Neuronal stem cell (in vitro differentiated cells): ENCODE data around the gene DCST1.

Experiments
- DNase-seq: peaks from one replicate; pipeline ENCODE4 v3.0.0-alpha.2; 2013; ENCODE audit warnings: low spot score
- H2AFZ ChIP-seq: one replicate; pipeline ENCODE4 v1.6.1; 2013; ENCODE audit warnings: mild to moderate bottlenecking, low read length, inconsistent platforms
- H2AK5ac ChIP-seq: 2 replicates; pipeline ENCODE4 v1.6.1; 2013; ENCODE audit warnings: low read depth, mild to moderate bottlenecking, inconsistent platforms, low read length, moderate library complexity, mixed read lengths
- H2BK120ac ChIP-seq: 2 replicates; pipeline ENCODE4 v1.6.1; 2013; ENCODE audit warnings: low read depth, mild to moderate bottlenecking, inconsistent platforms, low read length, moderate library complexity, mixed read lengths
- H2BK12ac ChIP-seq: one replicate; pipeline ENCODE4 v1.6.1; 2013; ENCODE audit warnings: low read length, inconsistent platforms
- H2BK15ac ChIP-seq: 2 replicates; pipeline ENCODE4 v1.6.1; 2013; ENCODE audit warnings: mild to moderate bottlenecking, low read length, inconsistent platforms, mixed read lengths
- H2BK5ac ChIP-seq: one replicate; pipeline ENCODE4 v1.6.1; 2013; ENCODE audit warnings: inconsistent platforms, mild to moderate bottlenecking, low read length, moderate library complexity
- H3K14ac ChIP-seq: one replicate; pipeline ENCODE4 v1.6.1; 2013; ENCODE audit warnings: low read length, inconsistent platforms
- H3K18ac ChIP-seq: 2 replicates; pipeline ENCODE4 v1.6.1; 2013; ENCODE audit warnings: low read length, inconsistent platforms
- H3K23ac ChIP-seq: 2 replicates; pipeline ENCODE4 v1.6.1; 2013; ENCODE audit warnings: low read depth, mild to moderate bottlenecking, mixed read lengths, low read length, inconsistent platforms; ENCODE audit not compliant: poor library complexity
- H3K27ac ChIP-seq: replicated peaks from 3 replicates; pipeline ENCODE4 v1.5.1; 2013; ENCODE audit warnings: low read length, inconsistent platforms
- H3K27me3 ChIP-seq, 3 experiments: 2 replicates each; pipeline ENCODE4 v1.6.1; 2013; ENCODE audit warnings: low read length in 3 of 3, mild to moderate bottlenecking in 2 of 3, inconsistent platforms in 1 of 3, low read depth in 1 of 3, mixed read lengths in 1 of 3, moderate library complexity in 1 of 3; ENCODE audit not compliant: control insufficient read depth in 3 of 3, insufficient read depth in 3 of 3
- H3K36me3 ChIP-seq, 2 donors: replicated peaks in 1 of 2; 2 replicates each; pipeline ENCODE4 v1.6.1; 2013; ENCODE audit warnings: low read length in 2 of 2; ENCODE audit not compliant: control insufficient read depth in 2 of 2, insufficient read depth in 2 of 2
- H3K4ac ChIP-seq: 2 replicates; pipeline ENCODE4 v1.6.1; 2013; ENCODE audit warnings: inconsistent platforms, mild to moderate bottlenecking, low read length, moderate library complexity
- H3K4me1 ChIP-seq, 2 donors: 1 replicate in 1 of 2; 2 replicates in 1 of 2; pipeline ENCODE4 v1.6.1; 2013; ENCODE audit warnings: low read length in 2 of 2, low read depth in 1 of 2; ENCODE audit not compliant: control insufficient read depth in 2 of 2, insufficient read depth in 1 of 2
- H3K4me2 ChIP-seq: one replicate; pipeline ENCODE4 v1.6.1; 2013; ENCODE audit warnings: mild to moderate bottlenecking, low read length, inconsistent platforms; ENCODE audit not compliant: insufficient read depth, poor library complexity, severe bottlenecking
- H3K4me3 ChIP-seq, 2 donors: 2 replicates each; pipeline ENCODE4 v1.5.1; 2013; ENCODE audit warnings: low read length in 2 of 2, mild to moderate bottlenecking in 2 of 2, inconsistent platforms in 1 of 2, moderate library complexity in 1 of 2
- H3K79me1 ChIP-seq: one replicate; pipeline ENCODE4 v1.6.1; 2013; ENCODE audit warnings: low read depth, mild to moderate bottlenecking, inconsistent platforms, low read length, moderate library complexity
- H3K9ac ChIP-seq: one replicate; pipeline ENCODE4 v1.6.1; 2013; ENCODE audit warnings: mild to moderate bottlenecking, low read depth, low read length, inconsistent platforms; ENCODE audit not compliant: poor library complexity
- H3K9me3 ChIP-seq, 2 donors: replicated peaks in 1 of 2; 2 replicates each; pipeline versions ENCODE3 to v1.6.1; 2013; ENCODE audit warnings: low read length in 2 of 2, mild to moderate bottlenecking in 2 of 2, inconsistent platforms in 1 of 2, low read depth in 1 of 2, mixed read lengths in 1 of 2, moderate library complexity in 1 of 2; ENCODE audit not compliant: control insufficient read depth in 2 of 2, insufficient read depth in 1 of 2
- H4K8ac ChIP-seq: one replicate; pipeline ENCODE4 v1.6.1; 2013; ENCODE audit warnings: low read depth, mild to moderate bottlenecking, inconsistent platforms, low read length, moderate library complexity
- H4K91ac ChIP-seq: one replicate; pipeline ENCODE4 v1.6.1; 2013; ENCODE audit warnings: low read length, low read depth, mild to moderate bottlenecking, inconsistent platforms; ENCODE audit not compliant: poor library complexity
- WGBS, 2 donors: extraction: QIAGEN DNeasy Blood & Tissue Kit; methylation state at CpG; one replicate each; pipeline ENCODE4 v1.1.7; 2013; ENCODE audit warnings: missing lambda C conversion rate in 2 of 2, mixed read lengths in 1 of 2; ENCODE audit not compliant: insufficient read length in 2 of 2, insufficient replicate concordance in 1 of 2; ENCODE audit errors: extremely low coverage in 2 of 2; 5-methylcytosine and 5-hydroxymethylcytosine counted together

DCST1 gene

GRCh38 chr1:155064832-155065429 lies 31.3 kb downstream of the DCST1 start:
- Histone ChIP-seq H3K9ac (no peak overlapping the region), H3K14ac (no peak overlapping the region), H2AFZ (no peak overlapping the region), H3K18ac (no peak overlapping the region), H2BK12ac (no peak overlapping the region), H3K27me3 (no peaks in the 10 kb centered on the region), H3K4ac (no peak overlapping the region), H3K4me2 (peak overlapping the region; percentile 72), H3K27ac (no peak overlapping the region), H3K4me1 (peaks cover 15 to 18% of the 10 kb centered on the region in 2 donors), H2BK120ac (no peak overlapping the region), H3K9me3 (no peaks in the 10 kb centered on the region), H2AK5ac (no peak overlapping the region), H4K91ac (no peak overlapping the region), H2BK5ac (no peak overlapping the region), H3K23ac (no peak overlapping the region), H2BK15ac (no peak overlapping the region), H3K4me3 (peak overlapping the region in 1 of 2 donors; percentile 70), H3K79me1 (peaks cover 8% of the 10 kb centered on the region), H4K8ac (no peak overlapping the region), H3K36me3 (peaks cover 19 to 44% of the 10 kb centered on the region in 2 donors)
- no CpG with 5 or more reads among the region's 5 CpGs for WGBS, 2 donors
- no peak for DNase-seq

GRCh38 chr1:155066777-155067176 lies 33.2 kb downstream of the DCST1 start:
- Histone ChIP-seq H2BK5ac (no peak overlapping the region), H3K14ac (no peak overlapping the region), H3K23ac (no peak overlapping the region), H2AK5ac (no peak overlapping the region), H4K8ac (no peak overlapping the region), H3K4me1 (peaks cover 24 to 26% of the 10 kb centered on the region in 2 donors), H3K18ac (no peak overlapping the region), H3K27ac (no peak overlapping the region), H3K36me3 (peaks cover 17 to 41% of the 10 kb centered on the region in 2 donors), H2AFZ (no peak overlapping the region), H3K9ac (no peak overlapping the region), H4K91ac (no peak overlapping the region), H3K27me3 (peaks cover 0 to 2% (median 0%) of the 10 kb centered on the region in 3 experiments), H3K4ac (no peak overlapping the region), H3K4me3 (no peak overlapping the region), H3K9me3 (no peaks in the 10 kb centered on the region), H2BK15ac (no peak overlapping the region), H2BK120ac (no peak overlapping the region), H3K79me1 (peaks cover 8% of the 10 kb centered on the region), H2BK12ac (no peak overlapping the region), H3K4me2 (no peak overlapping the region)
- no CpG with 5 or more reads among the region's 8 CpGs for WGBS, 2 donors
- DNase-seq = no peak

DNA sequence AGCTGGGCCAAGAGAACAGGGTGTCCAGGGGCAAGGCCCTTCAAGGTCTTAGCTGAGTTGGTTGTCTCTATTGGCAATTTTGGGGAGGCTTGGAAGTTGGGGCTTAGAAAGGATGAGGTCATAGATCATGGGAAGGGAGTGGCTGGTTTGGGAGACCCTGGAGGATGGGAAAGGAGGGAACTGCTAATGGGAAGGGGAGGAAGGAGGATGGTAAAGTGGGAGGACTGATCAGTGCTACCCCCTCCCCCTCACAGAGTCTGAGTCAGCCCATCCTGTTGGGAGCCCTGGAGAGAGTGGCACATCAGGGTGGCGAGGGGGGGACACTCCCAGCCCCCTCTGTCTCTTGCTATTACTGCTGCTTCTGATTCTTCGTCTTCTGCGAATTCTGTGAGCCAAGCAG lies 35.0 kb downstream of the DCST1 start:
- H4K91ac ChIP-seq = no peak overlapping the region
- no peak overlapping the region for H2BK15ac ChIP-seq
- H2BK5ac ChIP-seq = peak overlapping the region; percentile 18
- H4K8ac ChIP-seq = no peak overlapping the region
- H3K14ac ChIP-seq = no peak overlapping the region
- no CpG with 5 or more reads among the region's 3 CpGs for WGBS, 2 donors
- H2AFZ ChIP-seq = no peak overlapping the region
- H3K79me1 ChIP-seq = peaks cover 3% of the 10 kb centered on the region
- no peak overlapping the region for H3K23ac ChIP-seq
- H3K27me3 ChIP-seq = peaks cover 0 to 2% (median 0%) of the 10 kb centered on the region in 3 experiments
- H2AK5ac ChIP-seq = no peak overlapping the region
- no peaks in the 10 kb centered on the region for H3K9me3 ChIP-seq
- no peak overlapping the region for H3K4me2 ChIP-seq
- H2BK120ac ChIP-seq = no peak overlapping the region
- peaks cover 21 to 28% of the 10 kb centered on the region in 2 donors for H3K4me1 ChIP-seq
- H3K36me3 ChIP-seq = peaks cover 17 to 41% of the 10 kb centered on the region in 2 donors
- H3K4me3 ChIP-seq = no peak overlapping the region
- H3K27ac ChIP-seq = no peak overlapping the region
- H3K18ac ChIP-seq = no peak overlapping the region
- H2BK12ac ChIP-seq = no peak overlapping the region
- no peak for DNase-seq
- H3K9ac ChIP-seq = no peak overlapping the region
- no peak overlapping the region for H3K4ac ChIP-seq

DNA sequence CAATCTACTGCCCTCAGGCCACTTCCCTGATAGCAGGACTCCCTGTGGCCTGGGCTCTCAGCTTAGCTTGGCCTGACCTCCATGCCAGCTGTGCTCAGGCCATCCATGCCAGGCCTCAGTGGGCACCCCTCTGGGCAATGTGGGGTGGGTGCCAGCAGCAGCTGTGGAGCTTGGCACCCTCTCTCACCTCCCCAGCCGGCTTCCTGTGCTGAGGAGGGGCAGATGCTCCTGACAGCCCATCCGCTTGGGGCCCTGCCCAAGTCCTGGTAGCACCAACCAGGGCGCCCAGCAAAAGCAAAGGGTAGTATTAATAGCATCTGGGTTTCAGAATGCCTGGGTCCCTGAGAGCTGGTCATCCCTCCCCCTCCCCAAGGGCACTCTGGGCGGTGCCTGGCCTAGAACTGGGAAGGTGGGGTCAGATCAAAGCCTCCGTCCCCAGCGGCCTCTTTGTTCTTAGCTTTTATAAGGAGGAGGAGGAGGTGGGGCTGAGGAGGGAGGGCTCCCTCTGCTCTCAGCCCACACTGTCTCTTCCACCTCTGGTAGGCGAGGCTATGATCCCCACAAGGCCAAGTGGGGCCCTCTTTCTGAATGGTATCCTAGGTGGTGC lies 36.0 kb downstream of the DCST1 start:
- Histone ChIP-seq H3K4me3 (no peak overlapping the region), H3K18ac (peak overlapping the region; percentile 69), H3K4me2 (no peak overlapping the region), H2BK5ac (no peak overlapping the region), H2BK15ac (peak overlapping the region; percentile 68), H3K4ac (no peak overlapping the region), H2BK120ac (no peak overlapping the region), H3K9ac (no peak overlapping the region), H2AK5ac (peak overlapping the region; percentile 0), H3K4me1 (peaks cover 21 to 24% of the 10 kb centered on the region in 2 donors), H3K27me3 (peaks cover 0 to 2% (median 0%) of the 10 kb centered on the region in 3 experiments), H2AFZ (no peak overlapping the region), H3K36me3 (peaks cover 17 to 41% of the 10 kb centered on the region in 2 donors), H3K79me1 (peaks cover 3% of the 10 kb centered on the region), H3K9me3 (no peaks in the 10 kb centered on the region), H3K23ac (no peak overlapping the region), H2BK12ac (no peak overlapping the region), H3K14ac (peak overlapping the region; percentile 65), H4K91ac (no peak overlapping the region), H3K27ac (no peak overlapping the region), H4K8ac (peak overlapping the region; percentile 23)
- DNase-seq = no peak
- WGBS, 2 donors = no CpG with 5 or more reads among the region's 7 CpGs
